Kidney (tissue), 14 donors: ENCODE results near the gene IGF1R. TPM values are rescaled to one million over a fixed set of nuclear protein-coding genes. Genes with fewer than 3 reads are reported as not detected.
A peak's percentile ranks its signal among the peaks of the same experiment; 100 is the strongest.
"Not testable (repeated sequence)": the region's sequence is repeated elsewhere in the genome, so short reads cannot be mapped to it uniquely, and the experiment has no call there.

ENCODE experiments used
- DNase-seq, 5 donors: peaks; one replicate each; pipeline ENCODE4 v3.0.0-alpha.2; 2013 to 2020
- FAIRE-seq: peaks from 2 replicates; lab custom pipeline; 2012; peaks lifted over from hg19 to GRCh38; lab: Jason Lieb, UNC
- H3K27ac ChIP-seq, 2 donors: one replicate each; pipeline ENCODE4 v1.7.0; 2013; ENCODE audit warnings: low read depth in 2 of 2, low read length in 2 of 2, inconsistent platforms in 1 of 2
- H3K27me3 ChIP-seq: one replicate; pipeline ENCODE4 v1.7.1; 2013; ENCODE audit warnings: low read length, inconsistent platforms; ENCODE audit not compliant: control insufficient read depth, insufficient read depth
- H3K36me3 ChIP-seq, 3 donors: one replicate each; pipeline versions ENCODE4 v1.7.0 to v1.7.1; 2013; ENCODE audit warnings: low read length in 3 of 3, control low read depth in 1 of 3, inconsistent platforms in 1 of 3; ENCODE audit not compliant: insufficient read depth in 3 of 3, control insufficient read depth in 2 of 3
- H3K4me1 ChIP-seq, 3 donors: one replicate each; pipeline versions ENCODE4 v1.7.0 to v1.7.1; 2013; ENCODE audit warnings: low read length in 3 of 3, inconsistent platforms in 1 of 3, low read depth in 1 of 3; ENCODE audit not compliant: control insufficient read depth in 2 of 3, insufficient read depth in 2 of 3
- H3K4me3 ChIP-seq, 3 donors: one replicate each; pipeline versions ENCODE4 v1.7.0 to v1.8.1; 2013; ENCODE audit warnings: low read length in 3 of 3, control low read depth in 1 of 3, inconsistent platforms in 1 of 3
- H3K9ac ChIP-seq, 3 donors: one replicate each; pipeline versions ENCODE4 v1.7.0 to v1.7.1; 2013; ENCODE audit warnings: low read length in 3 of 3, control low read depth in 1 of 3, inconsistent platforms in 1 of 3
- H3K9me3 ChIP-seq, 3 donors: one replicate each; pipeline versions ENCODE4 v1.7.0 to v1.7.1; 2013; ENCODE audit warnings: low read length in 3 of 3, control low read depth in 1 of 3, inconsistent platforms in 1 of 3; ENCODE audit not compliant: control insufficient read depth in 2 of 3, insufficient read depth in 1 of 3
- intact Hi-C: fragments of 100-400 bp; cut with DNase I; formaldehyde crosslinking; loops from one replicate; pipeline ENCODE4 v1.11.1; 2022
- polyA plus RNA-seq: library from polyadenylated mRNA; stranded (reverse); fragments of 350-450 nt; fragmentation: Illumina TruSeq; extraction: RNeasy Lipid Tissue Mini Kit (QIAGEN cat#74804); gene quantifications from one replicate; pipeline ENCODE4 v1.2.3, GENCODE V29; 2014; ENCODE audit warnings: low read depth, low replicate concordance; ENCODE audit not compliant: insufficient read depth
- total RNA-seq: library from RNA; stranded (reverse); fragmentation: NEBNext Ultra II Directional; extraction: Animal tissue kit (Norgen Biotek cat#: 25700); gene quantifications from one replicate; pipeline ENCODE4 v1.2.1, GENCODE V29; 2021
- TF ChIP-seq, protein P1 (sequence below): IDR thresholded peaks from 3 replicates; pipeline ENCODE4 v1.5.1; 2012; ENCODE audit warnings: mild to moderate bottlenecking, moderate library complexity, borderline replicate concordance; ENCODE audit not compliant: insufficient read depth; ENCODE audit errors: extremely low read depth
- donor health status: control.
- donor health status: control.
- donor health status: control.
- donor health status: control.
- donor health status: control.
- donor health status: DM: yes; HTN: yes; CAD: no.
- donor health status: Normal renal cell carcinoma (clear cell type).

IGF1R gene
- total and polyA plus RNA-seq, 2 donors from 2014 or later: 6.5 to 73.2 TPM

DNA sequence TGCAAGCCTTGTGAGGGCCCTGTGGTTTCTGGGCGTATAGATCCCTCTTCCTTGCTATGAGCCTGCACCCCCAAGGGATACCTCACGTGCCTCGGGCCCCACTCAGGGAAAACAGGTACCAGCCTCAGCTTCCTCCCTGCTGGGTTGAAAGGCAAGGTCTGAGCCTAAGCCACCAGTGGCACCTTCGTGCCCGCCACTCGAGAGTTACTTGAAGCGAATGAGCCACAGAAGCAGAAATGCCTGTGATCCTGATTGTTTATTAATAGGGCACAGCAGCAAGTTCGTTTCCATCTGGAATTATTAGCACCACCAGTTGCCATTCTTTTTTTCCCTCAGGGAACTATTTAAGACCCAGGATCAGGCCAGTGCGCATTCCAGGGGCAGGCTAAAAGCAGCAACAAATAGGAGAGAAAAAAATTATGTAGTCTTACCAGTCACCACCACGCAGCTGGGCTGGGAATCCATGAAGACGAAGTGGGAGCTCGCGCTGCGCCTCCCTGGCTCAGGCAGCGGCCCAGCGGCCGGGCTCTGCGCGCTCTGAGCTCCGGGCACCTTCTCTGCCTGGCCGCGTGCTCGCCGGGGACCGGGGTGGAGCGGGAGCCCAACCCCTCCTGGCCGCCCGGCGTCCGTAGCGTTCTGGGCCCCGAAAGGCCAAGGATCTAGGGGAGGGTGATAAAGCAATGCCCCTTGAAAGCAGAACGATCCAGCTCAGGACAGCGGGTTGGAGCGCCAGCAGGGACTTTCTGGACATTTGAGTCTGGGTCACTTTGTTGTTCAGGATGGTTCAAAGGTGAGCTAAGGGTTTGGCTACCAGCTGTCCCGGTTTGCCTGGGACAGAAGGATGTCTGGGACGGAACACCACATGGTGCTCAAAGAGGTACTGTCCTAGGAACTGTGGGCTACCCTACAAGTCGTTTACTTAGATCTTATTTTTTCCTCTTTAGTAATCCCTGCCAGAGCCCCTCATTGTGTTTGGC, 356.9 kb downstream of the IGF1R start:
- H3K4me3 ChIP-seq: peak overlapping the region in 1 of 3 donors; percentile 29
- H3K36me3 ChIP-seq, intact Hi-C loops, H3K9me3 ChIP-seq, H3K4me1 ChIP-seq, H3K27ac ChIP-seq, H3K27me3 ChIP-seq, FAIRE-seq: not testable (repeated sequence)
- DNase-seq: peak in 4 of 5 donors; percentile 31 to 79 (median 52)
- H3K9ac ChIP-seq: peak overlapping the region in 1 of 3 donors; percentile 40

- Histone ChIP-seq H3K27ac (no peak overlapping the region), H3K4me1 (no peaks in the 10 kb centered on the region), H3K4me3 (no peak overlapping the region), H3K27me3 (no peaks in the 10 kb centered on the region), H3K36me3 (no peaks in the 10 kb centered on the region), H3K9me3 (no peaks in the 10 kb centered on the region), H3K9ac (no peak overlapping the region)
- DNase-seq (no peak), FAIRE-seq (no peak)
- intact Hi-C loops: no loop called here
- TF ChIP-seq, protein P1, sequence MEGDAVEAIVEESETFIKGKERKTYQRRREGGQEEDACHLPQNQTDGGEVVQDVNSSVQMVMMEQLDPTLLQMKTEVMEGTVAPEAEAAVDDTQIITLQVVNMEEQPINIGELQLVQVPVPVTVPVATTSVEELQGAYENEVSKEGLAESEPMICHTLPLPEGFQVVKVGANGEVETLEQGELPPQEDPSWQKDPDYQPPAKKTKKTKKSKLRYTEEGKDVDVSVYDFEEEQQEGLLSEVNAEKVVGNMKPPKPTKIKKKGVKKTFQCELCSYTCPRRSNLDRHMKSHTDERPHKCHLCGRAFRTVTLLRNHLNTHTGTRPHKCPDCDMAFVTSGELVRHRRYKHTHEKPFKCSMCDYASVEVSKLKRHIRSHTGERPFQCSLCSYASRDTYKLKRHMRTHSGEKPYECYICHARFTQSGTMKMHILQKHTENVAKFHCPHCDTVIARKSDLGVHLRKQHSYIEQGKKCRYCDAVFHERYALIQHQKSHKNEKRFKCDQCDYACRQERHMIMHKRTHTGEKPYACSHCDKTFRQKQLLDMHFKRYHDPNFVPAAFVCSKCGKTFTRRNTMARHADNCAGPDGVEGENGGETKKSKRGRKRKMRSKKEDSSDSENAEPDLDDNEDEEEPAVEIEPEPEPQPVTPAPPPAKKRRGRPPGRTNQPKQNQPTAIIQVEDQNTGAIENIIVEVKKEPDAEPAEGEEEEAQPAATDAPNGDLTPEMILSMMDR: no peak
These were observed 357.8 kb downstream of the IGF1R start for GRCh38 chr15:99006146-99006545.

DNA sequence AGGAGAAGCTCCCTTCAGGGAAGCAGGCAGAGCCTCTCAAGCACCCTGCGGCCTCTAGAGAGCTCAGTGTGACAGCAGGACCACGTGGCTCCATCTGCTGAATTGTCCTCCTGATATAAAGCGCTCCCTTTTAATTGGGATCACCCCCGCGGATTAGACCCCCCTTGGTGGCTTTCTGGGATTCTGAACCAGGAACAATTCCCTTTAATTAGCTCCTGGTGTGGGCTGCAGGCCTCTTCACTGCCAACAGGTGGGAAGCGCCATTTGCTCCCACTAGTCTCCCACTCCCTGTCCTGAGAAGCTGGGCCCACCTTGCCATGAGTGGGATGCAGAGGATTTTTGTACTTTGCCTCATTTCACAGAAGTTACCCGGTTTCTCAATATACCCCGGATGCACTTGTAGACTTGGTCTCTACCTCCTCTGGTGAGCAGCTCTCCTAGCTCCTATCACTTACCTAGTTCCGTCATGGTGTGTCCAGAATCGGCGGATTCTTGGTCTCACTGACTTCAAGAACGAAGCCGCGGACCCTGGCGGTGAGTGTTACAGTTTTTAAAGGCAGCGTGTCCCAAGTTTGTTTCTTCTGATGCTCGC, 358.7 kb downstream of the IGF1R start:
- H3K27ac ChIP-seq: no peak overlapping the region
- TF ChIP-seq, protein P1: no peak
- FAIRE-seq: no peak
- H3K9me3 ChIP-seq: no peaks in the 10 kb centered on the region
- no peaks in the 10 kb centered on the region for H3K4me1 ChIP-seq
- intact Hi-C loops: no loop called here
- no peak for DNase-seq
- no peak overlapping the region for H3K4me3 ChIP-seq
- H3K27me3 ChIP-seq: no peaks in the 10 kb centered on the region
- no peaks in the 10 kb centered on the region for H3K36me3 ChIP-seq
- H3K9ac ChIP-seq: no peak overlapping the region

DNA sequence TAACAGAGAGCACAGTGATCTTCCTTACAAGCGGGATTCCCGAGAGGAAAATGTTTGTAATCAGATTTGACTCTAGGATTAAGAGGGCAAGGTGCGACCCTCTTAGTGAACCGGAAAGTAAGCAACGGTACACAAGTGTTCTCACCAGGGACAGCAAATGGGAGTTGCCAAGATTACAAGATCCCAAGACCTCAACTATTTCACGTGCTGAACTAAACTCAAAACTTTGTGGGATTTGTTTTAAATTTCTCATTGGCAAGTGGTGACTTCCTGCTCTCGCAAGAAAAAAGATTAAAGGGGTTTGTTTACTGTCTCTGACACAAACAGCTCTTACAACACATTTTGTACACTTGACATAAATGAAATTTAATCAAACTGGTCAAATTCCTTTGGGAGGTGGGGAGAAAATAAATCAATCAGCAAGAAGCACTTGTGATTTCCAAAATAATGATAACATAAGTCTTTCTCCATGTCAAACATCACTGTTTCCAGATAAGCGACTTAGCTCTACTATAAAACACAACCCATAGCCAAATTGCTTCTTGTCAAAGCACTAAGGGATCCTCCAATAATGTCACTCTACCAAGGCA, 361.5 kb downstream of the IGF1R start:
- DNase-seq: peak in 1 of 5 donors; percentile 20
- Histone ChIP-seq H3K27ac (no peak overlapping the region), H3K9ac (no peak overlapping the region), H3K4me1 (no peaks in the 10 kb centered on the region), H3K36me3 (no peaks in the 10 kb centered on the region), H3K9me3 (no peaks in the 10 kb centered on the region), H3K4me3 (no peak overlapping the region), H3K27me3 (no peaks in the 10 kb centered on the region)
- intact Hi-C loops: no loop called here
- no peak for FAIRE-seq
- TF ChIP-seq, protein P1: no peak
